HG02840 (cell line): ENCODE measurements around the gene ACADSB.

ENCODE experiments used
- ATAC-seq: cut with Tn5 transposase; IDR thresholded peaks from one replicate; pipeline ENCODE4 v1.9.1; 2021; ENCODE audit warnings: mild to moderate bottlenecking, moderate library complexity, moderate number of reproducible peaks; ENCODE audit not compliant: unreplicated experiment, low FRiP score

ACADSB gene

GRCh38 chr10:123092635-123093414, 84.0 kb downstream of the ACADSB start:
- ATAC-seq, result no peak

GRCh38 chr10:123093489-123093888, 84.7 kb downstream of the ACADSB start:
- ATAC-seq, result no peak

- no peak for ATAC-seq
Measured at GRCh38 chr10:123096452-123096851, 87.6 kb downstream of the ACADSB start.

GRCh38 chr10:123097039-123097438, 88.2 kb downstream of the ACADSB start:
- ATAC-seq, result no peak

GRCh38 chr10:123100030-123100762, 91.4 kb downstream of the ACADSB start:
- no peak for ATAC-seq

- ATAC-seq, result no peak
Measured at GRCh38 chr10:123101872-123102271, 93.1 kb downstream of the ACADSB start.

- no peak for ATAC-seq
Measured at GRCh38 chr10:123102673-123103072, 93.9 kb downstream of the ACADSB start.

- no peak for ATAC-seq
Measured at GRCh38 chr10:123103944-123104343, 95.1 kb downstream of the ACADSB start.
